GM21528 (cell line): ENCODE results near the gene KCNT1.

Experiments
- ATAC-seq: cut with Tn5 transposase; IDR thresholded peaks from one replicate; pipeline ENCODE4 v1.9.1; 2021; ENCODE audit warnings: mild to moderate bottlenecking, moderate library complexity; ENCODE audit not compliant: unreplicated experiment, low FRiP score

Gene KCNT1

GRCh38 chr9:135792268-135793128 lies 90.5 kb downstream of the KCNT1 start:
- ATAC-seq, result no peak

- ATAC-seq, result no peak
Observed at GRCh38 chr9:135793221-135794056, 91.5 kb downstream of the KCNT1 start.

GRCh38 chr9:135794057-135794335 lies 92.0 kb downstream of the KCNT1 start:
- no peak for ATAC-seq

GRCh38 chr9:135794361-135794885 lies 92.4 kb downstream of the KCNT1 start:
- ATAC-seq, result no peak

GRCh38 chr9:135795391-135795790 lies 93.4 kb downstream of the KCNT1 start:
- no peak for ATAC-seq

- no peak for ATAC-seq
Observed at GRCh38 chr9:135796784-135797485, 95.0 kb downstream of the KCNT1 start.

- ATAC-seq, result no peak
Observed at GRCh38 chr9:135797507-135798262, 95.7 kb downstream of the KCNT1 start.

- ATAC-seq, result no peak
Observed at GRCh38 chr9:135798263-135798585, 96.2 kb downstream of the KCNT1 start.

- no peak for ATAC-seq
Observed at GRCh38 chr9:135799261-135799660, 97.3 kb downstream of the KCNT1 start.

- no peak for ATAC-seq
Observed at GRCh38 chr9:135801070-135801469, 99.1 kb downstream of the KCNT1 start.

GRCh38 chr9:135802876-135803419 lies 101.0 kb downstream of the KCNT1 start:
- ATAC-seq, result no peak

- no peak for ATAC-seq
Observed at GRCh38 chr9:135803441-135803840, 101.5 kb downstream of the KCNT1 start.

- ATAC-seq, result no peak
Observed at GRCh38 chr9:135804581-135805421, 102.8 kb downstream of the KCNT1 start.

GRCh38 chr9:135805422-135806022 lies 103.5 kb downstream of the KCNT1 start:
- no peak for ATAC-seq

GRCh38 chr9:135809166-135809565 lies 107.2 kb downstream of the KCNT1 start:
- no peak for ATAC-seq

- no peak for ATAC-seq
Observed at GRCh38 chr9:135810806-135811575, 109.0 kb downstream of the KCNT1 start.

GRCh38 chr9:135811801-135812200 lies 109.8 kb downstream of the KCNT1 start:
- no peak for ATAC-seq

- ATAC-seq, result no peak
Observed at GRCh38 chr9:135812961-135813360, 111.0 kb downstream of the KCNT1 start.
